GM19239 (cell line): ENCODE results near the gene FLAD1.
"Not testable (repeated sequence)": the region's sequence is repeated elsewhere in the genome, so short reads cannot be mapped to it uniquely, and the experiment has no call there.

Source experiments
- DNase-seq: peaks from one replicate; pipeline ENCODE4 v3.0.0; 2011; ENCODE audit warnings: low spot score; ENCODE audit not compliant: insufficient read length
- FAIRE-seq: peaks from 2 replicates; lab custom pipeline; 2011; peaks lifted over from hg19 to GRCh38; lab: Jason Lieb, UNC

FLAD1 gene

GRCh38 chr1:154966111-154966510 is 17.0 kb upstream of the FLAD1 start:
- FAIRE-seq (no peak), DNase-seq (no peak)

DNA sequence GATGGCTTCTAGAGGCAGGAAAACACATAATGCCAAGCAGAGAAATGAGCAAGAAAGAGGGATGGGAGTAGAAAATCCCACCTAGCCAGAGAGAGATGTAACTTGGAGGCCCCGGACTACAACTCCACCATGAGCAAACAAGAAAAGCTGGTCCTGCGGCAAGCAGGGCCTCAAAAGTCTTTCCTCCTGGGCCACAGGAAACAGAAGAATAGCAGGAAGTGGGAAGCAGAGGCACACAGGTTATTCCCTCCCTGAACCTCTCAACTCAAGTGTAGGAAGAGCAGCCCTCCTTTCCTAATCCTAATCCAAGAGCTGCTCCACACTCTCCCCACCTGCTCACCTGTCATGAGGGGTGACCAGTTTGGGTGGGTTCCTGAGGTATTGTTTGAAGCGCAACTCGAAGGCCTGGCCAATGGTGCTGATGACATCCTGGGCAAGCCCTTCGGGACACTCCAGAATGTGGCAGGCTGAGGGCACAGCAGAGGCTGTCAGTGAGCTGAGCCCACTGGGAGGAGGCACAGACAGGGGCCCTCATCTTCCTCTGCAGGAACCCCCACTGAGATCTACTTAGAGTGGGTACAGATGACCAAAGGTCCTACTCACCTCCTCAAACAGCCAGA is 15.7 kb upstream of the FLAD1 start:
- no peak for FAIRE-seq

GRCh38 chr1:154968731-154969130 is 14.4 kb upstream of the FLAD1 start:
- no peak for DNase-seq

More for the DNA sequence above, 15.7 kb upstream of the FLAD1 start:
- no peak for DNase-seq

GRCh38 chr1:154969246-154969645 is 13.9 kb upstream of the FLAD1 start:
- no peak for FAIRE-seq
- no peak for DNase-seq

More at GRCh38 chr1:154968731-154969130, 14.4 kb upstream of the FLAD1 start:
- no peak for FAIRE-seq

DNA sequence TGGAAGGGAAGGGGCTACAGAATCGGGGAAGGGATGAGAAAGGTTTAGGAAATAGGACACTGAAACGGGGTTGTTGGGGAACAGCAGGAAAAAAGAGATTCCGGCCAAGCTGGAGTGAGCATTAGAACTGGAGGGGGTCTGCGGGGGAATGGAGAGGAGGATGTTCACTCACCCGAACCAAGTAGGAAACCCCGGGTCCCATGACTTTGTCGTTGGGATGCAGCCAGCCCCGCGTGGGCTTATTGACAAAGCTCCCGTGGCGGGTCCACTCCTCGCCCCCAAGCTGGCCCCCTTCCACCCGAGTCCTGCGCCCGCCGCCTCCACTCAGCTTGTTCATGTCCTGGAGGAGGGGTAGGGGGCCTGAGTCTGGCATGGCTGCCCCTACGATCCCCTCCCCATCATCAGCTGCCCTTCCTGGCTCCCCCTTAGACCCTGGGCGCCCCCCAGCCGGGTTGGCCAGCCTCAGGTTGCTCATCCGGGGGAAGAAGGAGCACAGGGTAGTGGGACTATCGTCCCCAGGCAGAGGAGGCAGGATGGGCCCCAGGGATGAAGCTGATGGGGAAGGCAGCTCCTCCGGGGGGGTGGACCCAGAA is 13.2 kb upstream of the FLAD1 start:
- DNase-seq (no peak), FAIRE-seq (no peak)

- DNase-seq (peak; percentile 30), FAIRE-seq (no peak)
Measured at GRCh38 chr1:154970631-154971340, 12.4 kb upstream of the FLAD1 start, which contains the start of gene SHC1. Gene SHC1 (minus strand): TSS chr1:154970747. CDS start chr1:154970526, 221 bp downstream.

DNA sequence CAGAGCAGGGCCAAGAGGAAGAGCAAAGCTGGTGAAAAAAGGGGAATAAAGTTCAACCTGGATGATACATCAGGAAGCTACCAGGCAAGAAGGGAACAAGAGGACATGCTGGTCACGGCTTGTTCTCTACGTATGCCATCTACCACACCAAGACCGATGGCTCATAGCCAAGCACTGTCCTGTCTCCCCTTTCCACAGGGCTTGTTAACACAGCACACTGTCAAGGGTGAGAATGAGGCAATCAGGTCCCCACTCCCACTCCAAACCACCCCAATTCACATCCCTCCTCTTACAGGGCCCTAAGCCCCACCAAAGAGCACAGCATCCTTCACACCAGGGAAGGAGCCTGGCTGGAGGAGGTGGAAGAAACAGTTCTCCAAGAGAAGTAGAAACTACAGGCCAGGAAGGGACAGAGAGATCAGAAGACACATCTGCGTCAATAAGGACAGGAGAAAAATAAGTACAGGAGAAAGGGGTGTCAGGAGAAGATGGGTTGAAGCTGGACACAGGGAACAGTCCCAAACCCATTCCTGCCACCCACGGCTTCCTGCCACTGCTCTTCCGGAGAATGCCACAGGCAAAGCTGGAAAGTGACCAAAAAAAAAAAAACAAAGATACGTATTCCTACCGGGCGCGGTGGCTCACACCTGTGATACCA is 11.7 kb upstream of the FLAD1 start:
- FAIRE-seq (no peak), DNase-seq (no peak)

GRCh38 chr1:154972213-154972516 is 11.0 kb upstream of the FLAD1 start:
- no peak for FAIRE-seq

GRCh38 chr1:154972517-154973343 is 10.4 kb upstream of the FLAD1 start:
- FAIRE-seq: no peak
- no peak for DNase-seq

More at GRCh38 chr1:154972213-154972516, 11.0 kb upstream of the FLAD1 start:
- no peak for DNase-seq

- DNase-seq (peak; percentile 84), FAIRE-seq (no peak)
Measured at GRCh38 chr1:154973344-154974101, 9.6 kb upstream of the FLAD1 start.

- peak; percentile 88 for DNase-seq
- FAIRE-seq: peak; percentile 99
Measured at GRCh38 chr1:154974102-154974807, 8.9 kb upstream of the FLAD1 start, which contains the start of gene CKS1B. Gene CKS1B (plus strand): TSS chr1:154974681. CDS start chr1:154974746, 65 bp downstream.

- DNase-seq (peak; percentile 65), FAIRE-seq (no peak)
Measured at GRCh38 chr1:154974808-154975408, 8.2 kb upstream of the FLAD1 start.

DNA sequence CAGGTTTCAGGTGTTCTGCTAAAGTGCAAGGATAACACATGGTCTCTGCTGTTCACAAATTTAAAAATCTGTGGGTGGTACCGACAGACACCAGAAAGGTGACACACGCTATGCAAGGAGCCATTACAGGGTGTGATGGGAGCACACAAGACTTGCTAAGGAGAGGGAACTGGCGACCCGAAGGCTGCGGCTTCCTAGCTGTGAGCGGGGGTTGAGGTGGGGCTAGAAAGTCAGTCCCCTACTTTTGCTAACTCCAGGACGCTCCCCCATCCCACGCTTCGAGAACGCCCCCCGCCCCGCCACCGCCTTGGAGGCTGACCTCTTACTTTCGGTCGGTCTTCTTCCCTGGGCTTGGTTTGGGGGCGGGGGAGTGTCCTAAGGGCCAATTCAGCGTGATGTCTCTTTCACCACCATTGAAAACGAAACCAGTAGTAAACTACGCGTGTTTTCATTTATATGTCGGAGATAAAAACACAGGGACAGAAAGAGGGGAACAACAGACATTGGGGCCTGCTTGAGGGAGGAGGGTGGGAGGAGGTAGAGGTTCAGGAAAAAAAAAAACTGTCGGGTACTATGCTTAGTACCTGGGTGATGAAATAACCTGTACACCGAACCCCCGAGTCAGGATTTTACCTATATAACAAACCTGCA is 7.6 kb upstream of the FLAD1 start:
- FAIRE-seq (peak; percentile 63), DNase-seq (no peak)

GRCh38 chr1:154977762-154978161 is 5.4 kb upstream of the FLAD1 start:
- not testable (repeated sequence) for FAIRE-seq, DNase-seq

DNA sequence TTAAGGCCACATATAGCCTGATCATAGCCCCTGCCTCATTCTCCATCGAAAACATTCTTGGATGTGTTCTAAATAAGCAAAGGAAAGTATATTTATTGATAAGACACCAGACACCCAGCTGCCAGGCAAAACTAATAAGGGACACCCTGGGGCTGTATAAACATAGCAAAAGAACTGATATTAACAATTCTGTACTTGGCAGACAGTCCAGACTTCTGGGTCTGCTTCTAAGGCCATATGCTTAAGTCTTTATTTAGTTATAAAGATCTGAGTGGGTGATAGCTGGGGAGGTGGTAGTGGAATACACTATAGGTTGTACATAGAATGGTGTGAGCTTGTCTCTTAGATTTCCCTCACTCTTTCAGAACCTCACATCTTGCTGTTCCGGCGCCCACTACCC is 4.8 kb upstream of the FLAD1 start:
- no peak for DNase-seq
- FAIRE-seq: no peak

DNA sequence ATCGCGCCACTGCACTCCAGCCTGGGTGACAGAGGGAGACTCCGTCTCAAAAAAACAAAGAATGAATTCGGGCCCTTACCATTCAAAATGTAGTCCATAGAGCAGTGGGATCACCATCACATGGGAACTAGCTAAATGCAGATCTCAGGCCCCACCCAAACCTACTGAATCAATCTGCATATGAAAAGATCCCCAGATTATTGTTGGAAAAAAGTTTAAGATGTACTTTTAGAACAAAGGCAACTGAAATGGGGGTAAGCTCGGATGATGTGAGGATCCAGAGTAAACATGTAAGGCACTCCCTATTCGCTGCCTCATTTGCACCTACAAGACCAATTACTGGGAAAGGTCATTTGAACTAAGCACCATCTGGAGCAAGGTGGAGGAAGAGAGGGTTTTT is 803 bp upstream of the FLAD1 start:
- DNase-seq: no peak
- FAIRE-seq: no peak

GRCh38 chr1:154983776-154984466 is 777 bp downstream of the FLAD1 start:
- FAIRE-seq (no peak), DNase-seq (no peak)
